Neuronal stem cell (in vitro differentiated cells): ENCODE results near the gene LPO.

ENCODE experiments used
- DNase-seq: peaks from one replicate; pipeline ENCODE4 v3.0.0-alpha.2; 2013; ENCODE audit warnings: low spot score
- H2AFZ ChIP-seq: one replicate; pipeline ENCODE4 v1.6.1; 2013; ENCODE audit warnings: mild to moderate bottlenecking, low read length, inconsistent platforms
- H2AK5ac ChIP-seq: 2 replicates; pipeline ENCODE4 v1.6.1; 2013; ENCODE audit warnings: low read depth, mild to moderate bottlenecking, inconsistent platforms, low read length, moderate library complexity, mixed read lengths
- H2BK120ac ChIP-seq: 2 replicates; pipeline ENCODE4 v1.6.1; 2013; ENCODE audit warnings: low read depth, mild to moderate bottlenecking, inconsistent platforms, low read length, moderate library complexity, mixed read lengths
- H2BK12ac ChIP-seq: one replicate; pipeline ENCODE4 v1.6.1; 2013; ENCODE audit warnings: low read length, inconsistent platforms
- H2BK15ac ChIP-seq: 2 replicates; pipeline ENCODE4 v1.6.1; 2013; ENCODE audit warnings: mild to moderate bottlenecking, low read length, inconsistent platforms, mixed read lengths
- H2BK5ac ChIP-seq: one replicate; pipeline ENCODE4 v1.6.1; 2013; ENCODE audit warnings: inconsistent platforms, mild to moderate bottlenecking, low read length, moderate library complexity
- H3K14ac ChIP-seq: one replicate; pipeline ENCODE4 v1.6.1; 2013; ENCODE audit warnings: low read length, inconsistent platforms
- H3K18ac ChIP-seq: 2 replicates; pipeline ENCODE4 v1.6.1; 2013; ENCODE audit warnings: low read length, inconsistent platforms
- H3K23ac ChIP-seq: 2 replicates; pipeline ENCODE4 v1.6.1; 2013; ENCODE audit warnings: low read depth, mild to moderate bottlenecking, mixed read lengths, low read length, inconsistent platforms; ENCODE audit not compliant: poor library complexity
- H3K27ac ChIP-seq: replicated peaks from 3 replicates; pipeline ENCODE4 v1.5.1; 2013; ENCODE audit warnings: low read length, inconsistent platforms
- H3K27me3 ChIP-seq, 3 experiments: 2 replicates each; pipeline ENCODE4 v1.6.1; 2013; ENCODE audit warnings: low read length in 3 of 3, mild to moderate bottlenecking in 2 of 3, inconsistent platforms in 1 of 3, low read depth in 1 of 3, mixed read lengths in 1 of 3, moderate library complexity in 1 of 3; ENCODE audit not compliant: control insufficient read depth in 3 of 3, insufficient read depth in 3 of 3
- H3K36me3 ChIP-seq, 2 donors: replicated peaks in 1 of 2; 2 replicates each; pipeline ENCODE4 v1.6.1; 2013; ENCODE audit warnings: low read length in 2 of 2; ENCODE audit not compliant: control insufficient read depth in 2 of 2, insufficient read depth in 2 of 2
- H3K4ac ChIP-seq: 2 replicates; pipeline ENCODE4 v1.6.1; 2013; ENCODE audit warnings: inconsistent platforms, mild to moderate bottlenecking, low read length, moderate library complexity
- H3K4me1 ChIP-seq, 2 donors: 1 replicate in 1 of 2; 2 replicates in 1 of 2; pipeline ENCODE4 v1.6.1; 2013; ENCODE audit warnings: low read length in 2 of 2, low read depth in 1 of 2; ENCODE audit not compliant: control insufficient read depth in 2 of 2, insufficient read depth in 1 of 2
- H3K4me2 ChIP-seq: one replicate; pipeline ENCODE4 v1.6.1; 2013; ENCODE audit warnings: mild to moderate bottlenecking, low read length, inconsistent platforms; ENCODE audit not compliant: insufficient read depth, poor library complexity, severe bottlenecking
- H3K4me3 ChIP-seq, 2 donors: 2 replicates each; pipeline ENCODE4 v1.5.1; 2013; ENCODE audit warnings: low read length in 2 of 2, mild to moderate bottlenecking in 2 of 2, inconsistent platforms in 1 of 2, moderate library complexity in 1 of 2
- H3K79me1 ChIP-seq: one replicate; pipeline ENCODE4 v1.6.1; 2013; ENCODE audit warnings: low read depth, mild to moderate bottlenecking, inconsistent platforms, low read length, moderate library complexity
- H3K9ac ChIP-seq: one replicate; pipeline ENCODE4 v1.6.1; 2013; ENCODE audit warnings: mild to moderate bottlenecking, low read depth, low read length, inconsistent platforms; ENCODE audit not compliant: poor library complexity
- H3K9me3 ChIP-seq, 2 donors: replicated peaks in 1 of 2; 2 replicates each; pipeline versions ENCODE3 to v1.6.1; 2013; ENCODE audit warnings: low read length in 2 of 2, mild to moderate bottlenecking in 2 of 2, inconsistent platforms in 1 of 2, low read depth in 1 of 2, mixed read lengths in 1 of 2, moderate library complexity in 1 of 2; ENCODE audit not compliant: control insufficient read depth in 2 of 2, insufficient read depth in 1 of 2
- H4K8ac ChIP-seq: one replicate; pipeline ENCODE4 v1.6.1; 2013; ENCODE audit warnings: low read depth, mild to moderate bottlenecking, inconsistent platforms, low read length, moderate library complexity
- H4K91ac ChIP-seq: one replicate; pipeline ENCODE4 v1.6.1; 2013; ENCODE audit warnings: low read length, low read depth, mild to moderate bottlenecking, inconsistent platforms; ENCODE audit not compliant: poor library complexity
- WGBS, 2 donors: extraction: QIAGEN DNeasy Blood & Tissue Kit; methylation state at CpG; one replicate each; pipeline ENCODE4 v1.1.7; 2013; ENCODE audit warnings: missing lambda C conversion rate in 2 of 2, mixed read lengths in 1 of 2; ENCODE audit not compliant: insufficient read length in 2 of 2, insufficient replicate concordance in 1 of 2; ENCODE audit errors: extremely low coverage in 2 of 2; 5-methylcytosine and 5-hydroxymethylcytosine counted together

The LPO gene

GRCh38 chr17:58302919-58303585 lies 64.7 kb downstream of the LPO start:
- H3K27ac ChIP-seq, result no peak overlapping the region
- H2BK12ac ChIP-seq, result no peak overlapping the region
- H3K23ac ChIP-seq, result no peak overlapping the region
- peak overlapping the region; percentile 68 for H2BK5ac ChIP-seq
- H2AK5ac ChIP-seq, result peak overlapping the region; percentile 28
- H3K4me1 ChIP-seq, result peaks cover 0 to 5% of the 10 kb centered on the region in 2 donors
- no peak overlapping the region for H3K4me3 ChIP-seq
- H4K8ac ChIP-seq, result peak overlapping the region; percentile 76
- peak overlapping the region; percentile 14 for H3K14ac ChIP-seq
- H3K27me3 ChIP-seq, result peaks cover 0 to 11% (median 0%) of the 10 kb centered on the region in 3 experiments
- no peak overlapping the region for H3K4ac ChIP-seq
- no peak overlapping the region for H2BK120ac ChIP-seq
- no CpG with 5 or more reads among the region's 9 CpGs for WGBS, 2 donors
- H3K79me1 ChIP-seq, result peaks cover 2% of the 10 kb centered on the region
- DNase-seq, result no peak
- H3K4me2 ChIP-seq, result no peak overlapping the region
- no peak overlapping the region for H3K9ac ChIP-seq
- H2AFZ ChIP-seq, result no peak overlapping the region
- H4K91ac ChIP-seq, result no peak overlapping the region
- no peak overlapping the region for H2BK15ac ChIP-seq
- no peaks in the 10 kb centered on the region for H3K9me3 ChIP-seq
- peaks cover 0 to 1% of the 10 kb centered on the region in 2 donors for H3K36me3 ChIP-seq
- H3K18ac ChIP-seq, result no peak overlapping the region

DNA sequence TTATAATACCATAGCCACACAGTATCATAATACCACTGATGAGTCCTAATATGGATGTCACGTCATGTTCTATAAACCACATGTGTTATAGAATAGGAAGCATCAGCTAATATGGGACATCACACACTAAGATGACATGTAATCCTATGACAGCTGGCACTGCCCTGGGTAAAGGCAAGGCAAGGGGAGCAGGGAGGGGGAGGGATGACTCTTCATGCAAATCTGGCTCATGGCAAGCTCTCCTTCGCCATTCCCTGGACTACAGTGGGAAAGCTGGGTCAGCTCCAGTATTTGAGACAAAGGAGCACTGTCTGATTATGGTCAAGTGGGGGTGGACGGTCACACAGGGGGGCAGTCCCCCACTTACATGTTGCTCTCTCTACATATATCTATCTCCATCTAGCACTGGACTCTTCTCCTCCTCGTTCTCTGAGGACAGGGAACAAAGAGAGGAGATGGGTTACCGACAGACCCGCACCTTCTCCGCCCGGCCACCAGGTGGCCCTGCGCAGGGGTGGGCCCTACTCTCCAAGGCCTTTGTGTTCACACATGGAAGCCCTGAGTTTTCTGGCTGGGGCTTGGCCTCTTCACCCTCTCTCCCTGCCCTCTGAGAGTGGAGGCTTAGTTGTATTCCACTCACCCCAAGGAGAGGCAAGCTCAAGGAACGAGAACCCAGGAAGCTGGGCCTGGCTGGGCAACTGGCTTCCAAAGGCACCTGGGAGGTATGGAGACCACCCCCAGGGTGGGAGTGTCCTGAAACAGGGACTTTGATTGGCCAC lies 65.8 kb downstream of the LPO start:
- no peak overlapping the region for H3K14ac ChIP-seq
- no peak overlapping the region for H3K4me3 ChIP-seq
- H2AK5ac ChIP-seq, result peak overlapping the region; percentile 88
- peaks cover 0 to 15% (median 0%) of the 10 kb centered on the region in 3 experiments for H3K27me3 ChIP-seq
- H3K9me3 ChIP-seq, result no peaks in the 10 kb centered on the region
- peak overlapping the region; percentile 87 for H3K18ac ChIP-seq
- no peak overlapping the region for H2BK120ac ChIP-seq
- no peak overlapping the region for H3K4ac ChIP-seq
- H3K79me1 ChIP-seq, result peaks cover 3% of the 10 kb centered on the region
- H3K27ac ChIP-seq, result no peak overlapping the region
- H4K8ac ChIP-seq, result peak overlapping the region; percentile 52
- no peak overlapping the region for H3K9ac ChIP-seq
- H2BK15ac ChIP-seq, result peak overlapping the region; percentile 76
- H3K23ac ChIP-seq, result no peak overlapping the region
- H2AFZ ChIP-seq, result peak overlapping the region; percentile 89
- peak overlapping the region; percentile 77 for H2BK5ac ChIP-seq
- no peak overlapping the region for H4K91ac ChIP-seq
- no peak overlapping the region for H2BK12ac ChIP-seq
- no CpG with 5 or more reads among the region's 10 CpGs for WGBS, 2 donors
- peaks cover 0 to 10% of the 10 kb centered on the region in 2 donors for H3K4me1 ChIP-seq
- no peak for DNase-seq
- no peak overlapping the region for H3K4me2 ChIP-seq
- peaks cover 0 to 1% of the 10 kb centered on the region in 2 donors for H3K36me3 ChIP-seq

- Histone ChIP-seq H2BK12ac (no peak overlapping the region), H3K36me3 (peaks cover 0 to 4% of the 10 kb centered on the region in 2 donors), H3K79me1 (peaks cover 3% of the 10 kb centered on the region), H2AK5ac (peak overlapping the region; percentile 88), H3K9ac (peak overlapping the region; percentile 38), H3K9me3 (no peaks in the 10 kb centered on the region), H2BK5ac (peak overlapping the region; percentile 77), H3K4me3 (no peak overlapping the region), H4K8ac (peak overlapping the region; percentile 52), H3K4me2 (no peak overlapping the region), H3K27me3 (peaks cover 0 to 22% (median 0%) of the 10 kb centered on the region in 3 experiments), H3K18ac (peak overlapping the region; percentile 87), H3K27ac (no peak overlapping the region), H3K4me1 (peaks cover 0 to 11% of the 10 kb centered on the region in 2 donors), H3K4ac (no peak overlapping the region), H2BK120ac (no peak overlapping the region), H3K23ac (no peak overlapping the region), H4K91ac (peak overlapping the region; percentile 90), H2BK15ac (peak overlapping the region; percentile 76), H3K14ac (no peak overlapping the region), H2AFZ (peak overlapping the region; percentile 89)
- no CpG with 5 or more reads among the region's 14 CpGs for WGBS, 2 donors
- no peak for DNase-seq
Observed at GRCh38 chr17:58304750-58305486, 66.5 kb downstream of the LPO start.
